ENCODE measurements around the gene GOPC. TPM values are rescaled to one million over a fixed set of nuclear protein-coding genes. Genes with fewer than 3 reads are reported as not detected.

GOPC gene
- total and polyA plus RNA-seq, 2 of the 8 experiments (the other 6 are each of a cell fraction or from before 2014, with no cell fraction given) = 5.3 to 19.4 TPM

DNA sequence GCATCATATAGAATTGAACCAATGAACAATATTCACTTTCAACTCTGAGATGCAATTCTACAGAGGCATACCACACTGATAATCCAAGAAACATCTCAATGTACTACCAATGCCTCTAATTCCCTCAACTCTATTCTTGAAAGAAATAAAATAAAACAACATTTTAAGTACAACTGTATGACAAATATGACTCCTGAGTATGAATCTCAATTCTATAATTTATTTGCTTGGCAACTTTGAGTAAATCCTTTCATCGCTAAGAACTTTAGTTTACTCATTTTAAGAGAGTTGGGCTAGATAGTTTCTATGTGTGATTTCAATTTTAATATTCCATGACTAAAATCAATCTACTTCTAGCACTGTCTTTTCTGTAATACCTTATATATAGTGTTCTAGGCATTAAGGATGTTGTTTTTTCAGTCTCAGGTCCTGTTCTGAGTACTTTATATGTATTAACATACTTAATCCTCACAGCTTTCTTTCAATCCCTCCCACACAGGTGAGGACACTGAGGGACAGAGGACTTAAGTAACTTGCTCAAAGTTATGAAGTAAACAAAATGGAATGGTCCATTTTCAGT lies 33.4 kb downstream of the GOPC start:
- no peaks in the 10 kb centered on the region for H3K23me2 ChIP-seq (ENCODE audit: low read depth, low read length)
- H4K8ac ChIP-seq (ENCODE audit: extremely low read depth, insufficient read depth, low read length) = no peak overlapping the region
- H3K18ac ChIP-seq (ENCODE audit: extremely low read depth, low read length) = no peak overlapping the region
- H3K4me3 ChIP-seq (ENCODE audit: extremely low read depth in 1 of 4, insufficient read depth in 2 of 4, low read depth in 3 of 4, low read length in 4 of 4) = no peak overlapping the region
- H2BK20ac ChIP-seq (ENCODE audit: low read length) = no peak overlapping the region
- no peak overlapping the region for H3K4me2 ChIP-seq (ENCODE audit: insufficient read depth in 1 of 2, low read depth in 2 of 2, low read length in 2 of 2)
- no peaks in the 10 kb centered on the region for H3K9me3 ChIP-seq (ENCODE audit: insufficient read depth in 2 of 2, low read depth in 1 of 2, low read length in 1 of 2)
- H4K20me1 ChIP-seq (replicated peaks in 1 of 2; ENCODE audit: control insufficient read depth in 1 of 2, insufficient read depth in 2 of 2, low read length in 2 of 2) = no peaks in the 10 kb centered on the region
- no peaks in the 10 kb centered on the region for H3K79me1 ChIP-seq (ENCODE audit: low read depth, low read length)
- no peak overlapping the region for H3K56ac ChIP-seq (replicated peaks; ENCODE audit: insufficient read length, low read depth, low read length)
- DNase-seq (ENCODE audit: low read depth in 1 of 2, low spot score in 2 of 2) = no peak
- H3K36me3 ChIP-seq (ENCODE audit: control insufficient read depth in 2 of 4, insufficient read depth in 4 of 4, low read length in 3 of 4) = peaks cover 0 to 58% (median 8%) of the 10 kb centered on the region in 4 experiments; a peak in 4 of 8 replicates
- no peak for FAIRE-seq
- no peak overlapping the region for H3K14ac ChIP-seq (ENCODE audit: insufficient read length)
- H4K5ac ChIP-seq (ENCODE audit: insufficient read length, low read depth, low read length) = no peak overlapping the region
- H2AFZ ChIP-seq (ENCODE audit: low read length) = no peak overlapping the region
- H3K23ac ChIP-seq (ENCODE audit: insufficient read length) = no peak overlapping the region
- CTCF ChIA-PET (ENCODE audit: partially characterized antibody) = interaction anchor here (1.1 kb wide), 1 partner anchor 512 kb away, joined by 3 read pairs; no protein-coding TSS in a partner anchor
- H2BK120ac ChIP-seq (replicated peaks; ENCODE audit: low read depth, low read length) = no peak overlapping the region
- H2BK15ac ChIP-seq (ENCODE audit: low read length) = no peak overlapping the region
- no peak overlapping the region for H3K27ac ChIP-seq (ENCODE audit: low read depth, low read length)
- WGBS, 2 experiments (ENCODE audit: extremely low coverage in 1 of 2, insufficient coverage in 1 of 2, insufficient read length in 1 of 2, insufficient replicate concordance in 2 of 2, low coverage in 1 of 2, low lambda C conversion rate in 2 of 2, missing lambda C conversion rate in 1 of 2) = 90% methylated on average over 1 of the region's 1 CpG; no CpG with 5 or more reads in 1 of the 2 experiments
- no peaks in the 10 kb centered on the region for H3K79me2 ChIP-seq (ENCODE audit: control insufficient read depth in 1 of 2, insufficient read depth in 2 of 2, low read length in 2 of 2)
- H3K27me3 ChIP-seq (replicated peaks in 1 of 4; ENCODE audit: control insufficient read depth in 3 of 4, extremely low read depth in 1 of 4, insufficient read depth in 3 of 4, low read length in 3 of 4) = peaks cover 0 to 2% (median 0%) of the 10 kb centered on the region in 4 experiments; a peak in 1 of 7 replicates
- no peak overlapping the region for H2BK5ac ChIP-seq (ENCODE audit: low read depth, low read length)
- H3K4ac ChIP-seq (replicated peaks; ENCODE audit: insufficient read length, low read depth, low read length) = no peak overlapping the region
- POLR2A ChIA-PET (ENCODE audit: partially characterized antibody) = no interaction called here
- H3K4me1 ChIP-seq (replicated peaks in 1 of 4; ENCODE audit: control insufficient read depth in 3 of 4, insufficient read depth in 4 of 4, low read length in 3 of 4) = no peaks in the 10 kb centered on the region
- no peak overlapping the region for H3K9ac ChIP-seq (replicated peaks in 1 of 4; ENCODE audit: extremely low read depth in 1 of 4, low read depth in 3 of 4, low read length in 3 of 4)
- H2BK12ac ChIP-seq (ENCODE audit: low read depth, low read length) = no peak overlapping the region
- H4K91ac ChIP-seq (replicated peaks; ENCODE audit: insufficient read length, low read length) = no peak overlapping the region
- no peak overlapping the region for H2AK5ac ChIP-seq (ENCODE audit: low read depth, low read length)
- TF ChIP-seq TAF1 (IDR thresholded peaks at IDR 0.05; ENCODE audit: low read depth, low read length) (no peak), POLR2A (IDR thresholded peaks at IDR 0.05; ENCODE audit: control extremely low read depth in 1 of 2, low read depth in 2 of 2, low read length in 2 of 2) (no peak), CBX5 (IDR thresholded peaks at IDR 0.05; ENCODE audit: low read depth, low read length) (no peak), SP2 (IDR thresholded peaks at IDR 0.05; ENCODE audit: low read length) (no peak), BCL11A (IDR thresholded peaks at IDR 0.05; ENCODE audit: low read depth in 2 of 2, low read length in 2 of 2) (no peak), MAFK (IDR thresholded peaks at IDR 0.05; ENCODE audit: low read depth, low read length) (no peak), HDAC6 (IDR thresholded peaks at IDR 0.05; ENCODE audit: low read depth, low read length) (no peak)
- TF ChIP-seq, protein P1, sequence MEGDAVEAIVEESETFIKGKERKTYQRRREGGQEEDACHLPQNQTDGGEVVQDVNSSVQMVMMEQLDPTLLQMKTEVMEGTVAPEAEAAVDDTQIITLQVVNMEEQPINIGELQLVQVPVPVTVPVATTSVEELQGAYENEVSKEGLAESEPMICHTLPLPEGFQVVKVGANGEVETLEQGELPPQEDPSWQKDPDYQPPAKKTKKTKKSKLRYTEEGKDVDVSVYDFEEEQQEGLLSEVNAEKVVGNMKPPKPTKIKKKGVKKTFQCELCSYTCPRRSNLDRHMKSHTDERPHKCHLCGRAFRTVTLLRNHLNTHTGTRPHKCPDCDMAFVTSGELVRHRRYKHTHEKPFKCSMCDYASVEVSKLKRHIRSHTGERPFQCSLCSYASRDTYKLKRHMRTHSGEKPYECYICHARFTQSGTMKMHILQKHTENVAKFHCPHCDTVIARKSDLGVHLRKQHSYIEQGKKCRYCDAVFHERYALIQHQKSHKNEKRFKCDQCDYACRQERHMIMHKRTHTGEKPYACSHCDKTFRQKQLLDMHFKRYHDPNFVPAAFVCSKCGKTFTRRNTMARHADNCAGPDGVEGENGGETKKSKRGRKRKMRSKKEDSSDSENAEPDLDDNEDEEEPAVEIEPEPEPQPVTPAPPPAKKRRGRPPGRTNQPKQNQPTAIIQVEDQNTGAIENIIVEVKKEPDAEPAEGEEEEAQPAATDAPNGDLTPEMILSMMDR (IDR thresholded peaks at IDR 0.05; ENCODE audit: control extremely low read depth in 1 of 3, insufficient read depth in 1 of 3, low read depth in 1 of 3, low read length in 3 of 3) = no peak
- TF ChIP-seq, protein P2, sequence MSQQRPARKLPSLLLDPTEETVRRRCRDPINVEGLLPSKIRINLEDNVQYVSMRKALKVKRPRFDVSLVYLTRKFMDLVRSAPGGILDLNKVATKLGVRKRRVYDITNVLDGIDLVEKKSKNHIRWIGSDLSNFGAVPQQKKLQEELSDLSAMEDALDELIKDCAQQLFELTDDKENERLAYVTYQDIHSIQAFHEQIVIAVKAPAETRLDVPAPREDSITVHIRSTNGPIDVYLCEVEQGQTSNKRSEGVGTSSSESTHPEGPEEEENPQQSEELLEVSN (IDR thresholded peaks at IDR 0.05) = no peak
